Liver (tissue), 9 donors: Measurements from ENCODE around the gene PLEKHF1. TPM values are rescaled to one million over a fixed set of nuclear protein-coding genes. Genes with fewer than 3 reads are reported as not detected.

ENCODE experiments used
- DNase-seq: peaks from one replicate; pipeline ENCODE4 v3.0.0-alpha.2; 2017; ENCODE audit warnings: low spot score
- H3K27ac ChIP-seq, 2 donors: one replicate each; pipeline ENCODE4 v1.7.0; 2013; ENCODE audit warnings: inconsistent platforms in 2 of 2, low read length in 2 of 2, control low read depth in 1 of 2, low read depth in 1 of 2, mild to moderate bottlenecking in 1 of 2
- H3K27me3 ChIP-seq, 4 donors: one replicate each; pipeline versions ENCODE4 v1.6.1 to v1.7.0; 2013; ENCODE audit warnings: low read length in 3 of 4, inconsistent platforms in 1 of 4, mild to moderate bottlenecking in 1 of 4, moderate library complexity in 1 of 4; ENCODE audit not compliant: control insufficient read depth in 4 of 4, insufficient read depth in 4 of 4
- H3K36me3 ChIP-seq, 4 donors: one replicate each; pipeline versions ENCODE4 v1.6.1 to v1.7.0; 2013; ENCODE audit warnings: low read length in 3 of 4, mild to moderate bottlenecking in 3 of 4, low read depth in 1 of 4, moderate library complexity in 1 of 4; ENCODE audit not compliant: control insufficient read depth in 4 of 4, insufficient read depth in 3 of 4
- H3K4me1 ChIP-seq, 4 donors: one replicate each; pipeline versions ENCODE4 v1.6.1 to v1.7.0; 2013; ENCODE audit warnings: low read length in 3 of 4, mild to moderate bottlenecking in 3 of 4, moderate library complexity in 1 of 4; ENCODE audit not compliant: control insufficient read depth in 4 of 4, insufficient read depth in 4 of 4
- H3K4me3 ChIP-seq, 3 donors: one replicate each; pipeline versions ENCODE4 v1.6.1 to v1.7.0; 2013; ENCODE audit warnings: low read length in 3 of 3, control low read depth in 1 of 3, low read depth in 1 of 3, mild to moderate bottlenecking in 1 of 3
- H3K9ac ChIP-seq, 2 donors: one replicate each; pipeline ENCODE4 v1.7.0; 2013; ENCODE audit warnings: low read length in 2 of 2, mild to moderate bottlenecking in 2 of 2, moderate library complexity in 2 of 2, control low read depth in 1 of 2, low read depth in 1 of 2
- H3K9me3 ChIP-seq, 4 donors: one replicate each; pipeline versions ENCODE4 v1.6.1 to v1.7.0; 2013; ENCODE audit warnings: low read length in 3 of 4; ENCODE audit not compliant: control insufficient read depth in 4 of 4
- ATF3 ChIP-seq: IDR thresholded peaks from 2 replicates; pipeline ENCODE4 v1.6.1; 2016; ENCODE audit warnings: antibody characterized with exemption
- CTCF ChIP-seq: fragments of 150-350 bp; IDR thresholded peaks from 2 replicates; pipeline ENCODE4 v1.5.1; 2017; ENCODE audit warnings: improper control_type of control experiment, low read depth, low read length; ENCODE audit not compliant: missing input control
- EGR1 ChIP-seq, 2 donors: IDR thresholded peaks; 2 replicates each; pipeline ENCODE4 v1.6.1; 2016 to 2018; ENCODE audit warnings: antibody characterized with exemption in 2 of 2, low read depth in 2 of 2
- FOXA1 ChIP-seq: IDR thresholded peaks from 2 replicates; pipeline ENCODE4 v1.6.1; 2016; ENCODE audit warnings: antibody characterized with exemption
- HNF4A ChIP-seq, 2 donors: conservative IDR thresholded peaks; 2 replicates each; pipeline ENCODE4 v1.6.1; 2016; ENCODE audit warnings: antibody characterized with exemption in 2 of 2, mild to moderate bottlenecking in 2 of 2
- HNF4G ChIP-seq: IDR thresholded peaks from 2 replicates; pipeline ENCODE4 v1.6.1; 2016; ENCODE audit warnings: antibody characterized with exemption
- JUND ChIP-seq, 2 donors: IDR thresholded peaks; 2 replicates each; pipeline ENCODE4 v1.6.1; 2016; ENCODE audit warnings: antibody characterized with exemption in 2 of 2
- MAX ChIP-seq: IDR thresholded peaks from 2 replicates; pipeline ENCODE4 v1.6.1; 2016; ENCODE audit warnings: antibody characterized with exemption
- RAD21 ChIP-seq, 2 donors: IDR thresholded peaks; 2 replicates each; pipeline ENCODE4 v1.6.1; 2016; ENCODE audit warnings: antibody characterized with exemption in 2 of 2, mild to moderate bottlenecking in 2 of 2
- TAF1 ChIP-seq: conservative IDR thresholded peaks from 2 replicates; pipeline ENCODE4 v1.6.1; 2016; ENCODE audit warnings: antibody characterized with exemption, mild to moderate bottlenecking
- YY1 ChIP-seq: IDR thresholded peaks from 2 replicates; pipeline ENCODE4 v1.6.1; 2016; ENCODE audit warnings: antibody characterized with exemption, mild to moderate bottlenecking
- ZBTB33 ChIP-seq: IDR thresholded peaks from 2 replicates; pipeline ENCODE4 v1.6.1; 2016; ENCODE audit warnings: antibody characterized with exemption
- WGBS: extraction: QIAGEN DNeasy Blood & Tissue Kit; methylation state at CpG from one replicate; pipeline ENCODE4 v1.1.7; 2013; 5-methylcytosine and 5-hydroxymethylcytosine counted together
- polyA plus RNA-seq, 2 donors: library from polyadenylated mRNA; stranded (reverse) in 1 of 2; unstranded in 1 of 2; fragments of 200-250 nt in 1 of 2; fragments of >200 nt in 1 of 2; fragmentation: Nextera tagmentation in 1 of 2; extraction: Ambion mirVana in 1 of 2; gene quantifications; one replicate each; pipeline versions ENCODE4 v1.2.1 to v1.2.3, GENCODE V29; 2013 to 2015
- total RNA-seq, 2 donors: library from RNA; depleted of rRNA; stranded (reverse); fragments of >200 nt; gene quantifications; one replicate each; pipeline ENCODE4 v1.2.3, GENCODE V29; 2014
- donor health status: healthy.
- donor health status: healthy.
- donor health status: healthy.
- donor health status: healthy.
- donor health status: healthy.

The PLEKHF1 gene
- total and polyA plus RNA-seq, 4 donors = 2.9 to 15.1 (median 8.9) TPM

- Histone ChIP-seq H3K4me1 (no peaks in the 10 kb centered on the region), H3K27ac (no peak overlapping the region), H3K27me3 (no peaks in the 10 kb centered on the region), H3K4me3 (no peak overlapping the region), H3K9ac (no peak overlapping the region), H3K9me3 (peaks cover 0 to 5% (median 0%) of the 10 kb centered on the region in 4 donors), H3K36me3 (no peaks in the 10 kb centered on the region)
- WGBS = 86% methylated on average over 5 of the region's 5 CpGs
- TF ChIP-seq HNF4G (no peak), ZBTB33 (no peak), ATF3 (no peak), TAF1 (no peak), MAX (no peak)
- no peak for DNase-seq
These were observed 11.9 kb upstream of the PLEKHF1 start for GRCh38 chr19:29653398-29653797.

GRCh38 chr19:29655648-29656335 is 9.5 kb upstream of the PLEKHF1 start:
- H3K9ac ChIP-seq = no peak overlapping the region
- no peak for TF ChIP-seq HNF4A (conservative IDR thresholded peaks at IDR 0.05)
- no peak for TF ChIP-seq EGR1 (IDR thresholded peaks at IDR 0.05; ENCODE audit: low read depth in 2 of 2)
- TF ChIP-seq YY1 = no peak
- TF ChIP-seq JUND (IDR thresholded peaks at IDR 0.05) = no peak
- no peak for TF ChIP-seq CTCF
- no peaks in the 10 kb centered on the region for H3K27me3 ChIP-seq
- WGBS = 66% methylated on average over 4 of the region's 4 CpGs
- H3K9me3 ChIP-seq = peaks cover 0 to 5% (median 0%) of the 10 kb centered on the region in 4 donors
- no peak overlapping the region for H3K4me3 ChIP-seq
- H3K27ac ChIP-seq = no peak overlapping the region
- H3K36me3 ChIP-seq = no peaks in the 10 kb centered on the region
- DNase-seq = no peak
- no peaks in the 10 kb centered on the region for H3K4me1 ChIP-seq

- no peak for DNase-seq
- Histone ChIP-seq H3K36me3 (no peaks in the 10 kb centered on the region), H3K4me3 (no peak overlapping the region), H3K9me3 (peaks cover 0 to 5% (median 0%) of the 10 kb centered on the region in 4 donors), H3K27me3 (no peaks in the 10 kb centered on the region), H3K27ac (no peak overlapping the region), H3K9ac (no peak overlapping the region), H3K4me1 (peaks cover 3 to 14% (median 11%) of the 10 kb centered on the region in 4 donors)
- no peak for TF ChIP-seq HNF4G
- TF ChIP-seq JUND (IDR thresholded peaks at IDR 0.05) = no peak
- no peak for TF ChIP-seq FOXA1
- TF ChIP-seq RAD21 (IDR thresholded peaks at IDR 0.05) = no peak
- no peak for TF ChIP-seq HNF4A (conservative IDR thresholded peaks at IDR 0.05)
- no peak for TF ChIP-seq MAX
- no peak for TF ChIP-seq YY1
- WGBS = 92% methylated on average over 5 of the region's 5 CpGs
These were observed 6.9 kb upstream of the PLEKHF1 start for GRCh38 chr19:29658221-29658991.
